NCI-H1417 treated with DMSO at 0.1 percent for 48 hours (cell line): ENCODE results near the gene GCNA.

Experiments
- DNase-seq: peaks from one replicate; lab custom pipeline; 2025; lab: John Stamatoyannopoulos, UW

Gene GCNA

GRCh38 chrX:71615954-71616353 is 37.7 kb downstream of the GCNA start:
- DNase-seq = no peak

- DNase-seq = no peak
Observed at GRCh38 chrX:71616672-71617529, 38.7 kb downstream of the GCNA start.

- no peak for DNase-seq
Observed at GRCh38 chrX:71617742-71618141, 39.5 kb downstream of the GCNA start.

- DNase-seq = no peak
Observed at GRCh38 chrX:71618303-71618721, 40.1 kb downstream of the GCNA start, which contains the start of gene CXCR3. Gene CXCR3 (minus strand): TSS chrX:71618511. CDS start chrX:71618449, 62 bp downstream.

- no peak for DNase-seq
Observed at GRCh38 chrX:71618787-71619186, 40.5 kb downstream of the GCNA start.

GRCh38 chrX:71619193-71619592 is 41.0 kb downstream of the GCNA start:
- no peak for DNase-seq

- DNase-seq = no peak
Observed at GRCh38 chrX:71619986-71620385, 41.7 kb downstream of the GCNA start.

GRCh38 chrX:71621603-71622002 is 43.4 kb downstream of the GCNA start:
- DNase-seq = no peak

- DNase-seq = no peak
Observed at GRCh38 chrX:71622032-71622575, 43.9 kb downstream of the GCNA start.

GRCh38 chrX:71622576-71623450 is 44.6 kb downstream of the GCNA start:
- DNase-seq = no peak

GRCh38 chrX:71623714-71624113 is 45.5 kb downstream of the GCNA start:
- no peak for DNase-seq

- no peak for DNase-seq
Observed at GRCh38 chrX:71625471-71625870, 47.2 kb downstream of the GCNA start.

GRCh38 chrX:71626576-71626975 is 48.3 kb downstream of the GCNA start:
- DNase-seq = no peak

- no peak for DNase-seq
Observed at GRCh38 chrX:71627588-71628404, 49.6 kb downstream of the GCNA start.

- DNase-seq = no peak
Observed at GRCh38 chrX:71629467-71629866, 51.2 kb downstream of the GCNA start.

GRCh38 chrX:71632923-71633657 is 54.9 kb downstream of the GCNA start:
- no peak for DNase-seq

GRCh38 chrX:71634366-71634765 is 56.1 kb downstream of the GCNA start:
- no peak for DNase-seq

GRCh38 chrX:71636438-71637252 is 58.4 kb downstream of the GCNA start:
- no peak for DNase-seq

GRCh38 chrX:71637253-71637618 is 59.0 kb downstream of the GCNA start:
- DNase-seq = no peak

- DNase-seq = no peak
Observed at GRCh38 chrX:71637848-71638247, 59.6 kb downstream of the GCNA start.
